ENCODE data around the gene KLHL22. TPM values are rescaled to one million over a fixed set of nuclear protein-coding genes. Genes with fewer than 3 reads are reported as not detected.

KLHL22 gene
- total and polyA plus RNA-seq, 2 experiments from 2014 or later, result 23.6 to 38.0 TPM

DNA sequence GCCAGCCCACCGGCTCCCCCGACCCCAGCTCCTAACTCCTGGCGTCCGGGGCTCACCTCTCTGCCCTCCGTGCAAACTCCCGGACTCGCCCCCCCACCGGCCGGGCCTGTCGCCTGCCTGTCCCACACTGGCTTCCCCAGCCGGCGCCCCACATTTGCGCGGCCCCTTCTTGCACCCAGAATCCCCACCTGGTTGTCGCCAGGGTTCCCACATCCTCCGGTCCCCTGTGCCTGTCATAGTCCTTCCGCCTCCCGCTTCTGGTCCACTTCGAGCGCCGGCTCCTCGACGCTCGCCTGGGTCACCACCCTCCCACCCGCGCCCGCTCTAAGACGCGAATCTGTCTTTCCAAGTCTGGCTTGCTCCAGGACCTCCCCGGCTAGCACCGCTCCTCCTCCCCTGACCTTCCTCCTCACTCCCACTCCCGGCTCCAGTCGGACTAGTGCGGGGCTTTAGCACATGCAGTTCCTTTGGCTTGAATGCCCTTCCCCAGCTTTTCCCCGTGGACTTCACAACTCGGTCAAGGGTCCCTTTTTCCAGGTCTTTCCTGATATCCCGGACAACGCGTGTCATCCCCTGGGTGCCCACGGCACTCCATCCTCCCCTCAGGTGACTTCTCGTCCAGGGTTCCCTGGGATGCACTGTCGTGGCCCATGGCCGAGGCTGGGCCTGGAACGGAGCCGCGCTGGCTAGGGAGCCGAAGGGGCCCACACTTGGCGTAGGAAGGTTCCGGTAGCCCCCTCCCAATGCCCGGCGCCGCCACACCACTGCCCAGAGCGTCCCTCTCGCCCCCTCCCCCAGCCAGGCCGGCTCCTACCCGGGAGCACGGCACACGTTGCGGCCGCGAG, 58.6 kb downstream of the KLHL22 start:
- H3K9me3 ChIP-seq (ENCODE audit: low read depth), result no peaks in the 10 kb centered on the region
- peaks cover 28% of the 10 kb centered on the region for H3K4me1 ChIP-seq (ENCODE audit: insufficient read depth)
- no peaks in the 10 kb centered on the region for H3K9me2 ChIP-seq (replicated peaks; ENCODE audit: insufficient read depth)
- WGBS (ENCODE audit: low lambda C conversion rate, missing lambda C conversion rate), result 2% methylated on average over 32 of the region's 61 CpGs
- TF ChIP-seq CTCF (IDR thresholded peaks at IDR 0.05; ENCODE audit: poor library complexity) (no peak), EZH2phosphoT487 (IDR thresholded peaks at IDR 0.05; ENCODE audit: low read depth, severe bottlenecking, unreplicated experiment) (no peak), EZH2 (IDR thresholded peaks at IDR 0.05; ENCODE audit: borderline replicate concordance) (peak; percentile 38)
- peaks cover 49% of the 10 kb centered on the region for H3K79me2 ChIP-seq
- H4K20me1 ChIP-seq (ENCODE audit: insufficient read depth, poor library complexity, severe bottlenecking), result peaks cover 38% of the 10 kb centered on the region
- peak overlapping the region; percentile 89 for H3K4me3 ChIP-seq
- peak overlapping the region; percentile 90 for H3K27ac ChIP-seq
- H2AFZ ChIP-seq, result peak overlapping the region; percentile 56
- H3K4me2 ChIP-seq, result peak overlapping the region; percentile 93
- DNase-seq (ENCODE audit: low spot score), result no peak
- no peaks in the 10 kb centered on the region for H3K36me3 ChIP-seq (replicated peaks; ENCODE audit: insufficient read depth, low read depth)
- peaks cover 23% of the 10 kb centered on the region for H3K27me3 ChIP-seq

DNA sequence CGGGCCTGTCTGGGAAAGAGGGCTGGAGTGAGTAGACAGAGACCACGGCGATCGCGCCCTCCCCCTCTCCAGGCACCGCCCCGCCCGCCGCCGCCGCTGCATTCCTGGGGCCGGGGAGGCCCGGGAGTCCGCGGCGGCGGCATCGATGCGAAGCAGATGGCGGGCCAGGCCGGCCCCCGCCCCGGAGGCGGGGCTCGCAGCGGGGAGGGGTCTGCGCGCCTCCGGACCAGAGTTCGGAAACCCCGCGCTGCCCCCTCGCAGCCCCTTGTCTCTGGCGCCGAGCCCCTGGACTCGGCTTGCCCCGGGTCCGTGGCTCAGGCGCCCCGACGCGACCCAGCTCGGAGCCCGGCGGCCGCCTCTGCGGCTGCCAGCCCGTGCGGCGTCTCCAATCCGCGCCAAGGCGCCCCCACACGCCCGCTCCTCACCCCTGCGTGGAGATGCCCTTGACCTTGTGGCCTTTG, 59.3 kb downstream of the KLHL22 start:
- H3K79me2 ChIP-seq, result peaks cover 55% of the 10 kb centered on the region
- H3K9me3 ChIP-seq (ENCODE audit: low read depth), result no peaks in the 10 kb centered on the region
- 2% methylated on average over 31 of the region's 56 CpGs for WGBS (ENCODE audit: low lambda C conversion rate, missing lambda C conversion rate)
- peak overlapping the region; percentile 93 for H3K4me2 ChIP-seq
- peak overlapping the region; percentile 89 for H3K4me3 ChIP-seq
- H3K27ac ChIP-seq, result peak overlapping the region; percentile 90
- H4K20me1 ChIP-seq (ENCODE audit: insufficient read depth, poor library complexity, severe bottlenecking), result peaks cover 45% of the 10 kb centered on the region
- peak; percentile 74 for DNase-seq (ENCODE audit: low spot score)
- TF ChIP-seq CTCF (IDR thresholded peaks at IDR 0.05; ENCODE audit: poor library complexity) (no peak), EZH2 (IDR thresholded peaks at IDR 0.05; ENCODE audit: borderline replicate concordance) (no peak), EZH2phosphoT487 (IDR thresholded peaks at IDR 0.05; ENCODE audit: low read depth, severe bottlenecking, unreplicated experiment) (no peak)
- no peaks in the 10 kb centered on the region for H3K36me3 ChIP-seq (replicated peaks; ENCODE audit: insufficient read depth, low read depth)
- peaks cover 28% of the 10 kb centered on the region for H3K27me3 ChIP-seq
- H3K9me2 ChIP-seq (replicated peaks; ENCODE audit: insufficient read depth), result no peaks in the 10 kb centered on the region
- H3K4me1 ChIP-seq (ENCODE audit: insufficient read depth), result peaks cover 34% of the 10 kb centered on the region
- peak overlapping the region; percentile 56 for H2AFZ ChIP-seq

DNA sequence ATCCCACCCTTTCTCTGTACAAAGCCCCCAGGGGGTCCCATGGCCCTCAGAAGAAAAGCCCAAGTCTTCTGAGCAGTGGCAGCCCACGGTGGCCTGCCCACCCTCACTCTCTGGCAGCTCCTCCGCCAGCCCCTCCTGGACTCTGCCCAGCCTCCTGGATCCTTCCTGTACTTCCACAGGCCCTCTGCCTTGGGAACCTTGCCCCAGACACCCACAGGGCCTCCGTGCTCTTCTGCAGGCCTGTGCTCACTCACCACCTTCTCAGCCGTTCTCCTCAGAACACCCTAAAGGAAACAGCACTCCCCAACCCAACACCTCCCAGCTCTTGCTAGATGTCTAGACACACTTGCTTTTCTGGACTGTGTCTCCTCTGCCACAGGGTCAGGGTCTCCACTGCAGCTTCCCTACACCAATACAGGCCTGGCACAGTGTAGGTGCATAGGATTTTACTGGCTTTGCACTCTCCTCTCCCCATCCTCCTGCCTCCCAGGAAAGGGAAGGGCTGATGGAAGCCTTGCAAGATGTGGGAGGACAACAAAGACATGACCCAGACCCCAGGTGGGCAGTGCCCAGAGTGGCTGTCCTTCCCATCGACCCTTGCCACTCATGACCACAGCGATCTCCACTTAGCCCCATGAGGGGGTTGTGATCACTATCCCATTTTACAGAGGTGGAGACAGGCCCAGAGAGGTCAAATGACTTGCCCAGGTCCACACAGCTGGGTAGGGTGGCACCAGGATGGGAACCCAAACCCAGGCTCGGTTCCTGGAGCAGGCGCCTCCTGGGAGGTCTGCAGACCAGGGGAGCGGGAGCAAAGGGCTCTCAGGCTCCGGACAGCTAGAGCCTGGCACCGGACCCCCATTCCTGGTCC, 59.9 kb downstream of the KLHL22 start:
- Histone ChIP-seq H3K4me3 (peak overlapping the region; percentile 20), H3K9me3 (ENCODE audit: low read depth) (no peaks in the 10 kb centered on the region), H4K20me1 (ENCODE audit: insufficient read depth, poor library complexity, severe bottlenecking) (peaks cover 51% of the 10 kb centered on the region), H3K36me3 (replicated peaks; ENCODE audit: insufficient read depth, low read depth) (no peaks in the 10 kb centered on the region), H3K27me3 (peaks cover 28% of the 10 kb centered on the region), H3K4me2 (peak overlapping the region; percentile 93), H3K27ac (peak overlapping the region; percentile 81), H3K9me2 (replicated peaks; ENCODE audit: insufficient read depth) (no peaks in the 10 kb centered on the region), H3K4me1 (ENCODE audit: insufficient read depth) (peaks cover 41% of the 10 kb centered on the region), H3K79me2 (peaks cover 58% of the 10 kb centered on the region), H2AFZ (no peak overlapping the region)
- DNase-seq (ENCODE audit: low spot score), result no peak
- 42% methylated on average over 11 of the region's 11 CpGs for WGBS (ENCODE audit: low lambda C conversion rate, missing lambda C conversion rate)
- TF ChIP-seq EZH2 (IDR thresholded peaks at IDR 0.05; ENCODE audit: borderline replicate concordance) (no peak), CTCF (IDR thresholded peaks at IDR 0.05; ENCODE audit: poor library complexity) (no peak)

All from hepatocyte (in vitro differentiated cells).